ENCODE measurements around the gene BRF1.

GRCh38 chr14:105290621-105291346, 10.0 kb downstream of the BRF1 start:
- no peak for TF ChIP-seq POLR2AphosphoS5 (IDR thresholded peaks at IDR 0.05)
- TF ChIP-seq, protein P1, sequence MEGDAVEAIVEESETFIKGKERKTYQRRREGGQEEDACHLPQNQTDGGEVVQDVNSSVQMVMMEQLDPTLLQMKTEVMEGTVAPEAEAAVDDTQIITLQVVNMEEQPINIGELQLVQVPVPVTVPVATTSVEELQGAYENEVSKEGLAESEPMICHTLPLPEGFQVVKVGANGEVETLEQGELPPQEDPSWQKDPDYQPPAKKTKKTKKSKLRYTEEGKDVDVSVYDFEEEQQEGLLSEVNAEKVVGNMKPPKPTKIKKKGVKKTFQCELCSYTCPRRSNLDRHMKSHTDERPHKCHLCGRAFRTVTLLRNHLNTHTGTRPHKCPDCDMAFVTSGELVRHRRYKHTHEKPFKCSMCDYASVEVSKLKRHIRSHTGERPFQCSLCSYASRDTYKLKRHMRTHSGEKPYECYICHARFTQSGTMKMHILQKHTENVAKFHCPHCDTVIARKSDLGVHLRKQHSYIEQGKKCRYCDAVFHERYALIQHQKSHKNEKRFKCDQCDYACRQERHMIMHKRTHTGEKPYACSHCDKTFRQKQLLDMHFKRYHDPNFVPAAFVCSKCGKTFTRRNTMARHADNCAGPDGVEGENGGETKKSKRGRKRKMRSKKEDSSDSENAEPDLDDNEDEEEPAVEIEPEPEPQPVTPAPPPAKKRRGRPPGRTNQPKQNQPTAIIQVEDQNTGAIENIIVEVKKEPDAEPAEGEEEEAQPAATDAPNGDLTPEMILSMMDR (IDR thresholded peaks at IDR 0.05) = no peak
